IMR-90 (cell line): Measurements from ENCODE around the gene KRTAP5-1. TPM values are rescaled to one million over a fixed set of nuclear protein-coding genes. Genes with fewer than 3 reads are reported as not detected.

Experiments
- ATAC-seq: fragments of 200-7000 bp; cut with Tn5 transposase; 2 replicates; pipeline ENCODE4 v1.9.1; 2020; ENCODE audit warnings: low read depth, mild to moderate bottlenecking, moderate library complexity
- BruUV-seq: library from RNA; stranded (reverse); fragments of 400-500 nt; replicated peaks from 2 replicates; lab custom pipeline; 2021; lab: Mats Ljungman, UMichigan
- CTCF ChIA-PET: fragments of 300-600 bp; formaldehyde crosslinking; extraction: SDS; loops from one replicate; lab custom pipeline; 2021; ENCODE audit warnings: antibody characterized with exemption; lab: Yijun Ruan, JAX
- POLR2A ChIA-PET: fragments of 300-600 bp; sonication (Branson Sonifier 250); formaldehyde crosslinking; loops from one replicate; lab custom pipeline; 2022; ENCODE audit warnings: antibody characterized with exemption; ENCODE audit not compliant: unreplicated experiment; lab: Charles Lee
- DNase-seq: peaks from one replicate; pipeline ENCODE4 v3.0.0; 2013
- H2AFZ ChIP-seq: replicated peaks from 2 replicates; pipeline ENCODE3; 2013; ENCODE audit warnings: low read length, mild to moderate bottlenecking; ENCODE audit not compliant: poor library complexity
- H2AK5ac ChIP-seq: 2 replicates; pipeline ENCODE4 v1.6.1; 2013; ENCODE audit warnings: low read depth, low read length, inconsistent platforms
- H2AK9ac ChIP-seq: replicated peaks from 2 replicates; pipeline ENCODE3; 2013; ENCODE audit warnings: mild to moderate bottlenecking, low read depth, low read length, moderate library complexity; ENCODE audit not compliant: poor library complexity
- H2BK120ac ChIP-seq: 2 replicates; pipeline ENCODE4 v1.6.1; 2013; ENCODE audit warnings: low read depth, low read length, inconsistent platforms
- H2BK15ac ChIP-seq: 3 replicates; pipeline ENCODE4 v1.6.1; 2013; ENCODE audit warnings: low read depth, low read length, inconsistent platforms
- H2BK20ac ChIP-seq: 2 replicates; pipeline ENCODE4 v1.6.1; 2013; ENCODE audit warnings: low read depth, mild to moderate bottlenecking, inconsistent platforms, low read length, moderate library complexity
- H2BK5ac ChIP-seq: 2 replicates; pipeline ENCODE4 v1.6.1; 2013; ENCODE audit warnings: mild to moderate bottlenecking, low read depth, low read length, inconsistent platforms; ENCODE audit not compliant: poor library complexity, severe bottlenecking
- H3K14ac ChIP-seq: replicated peaks from 2 replicates; pipeline ENCODE4 v1.6.1; 2013; ENCODE audit warnings: low read depth, low read length, inconsistent platforms
- H3K18ac ChIP-seq: 2 replicates; pipeline ENCODE4 v1.6.1; 2013; ENCODE audit warnings: low read depth, low read length, control low read depth
- H3K23ac ChIP-seq: 2 replicates; pipeline ENCODE4 v1.6.1; 2013; ENCODE audit warnings: low read depth, low read length, inconsistent platforms
- H3K27ac ChIP-seq: 2 replicates; pipeline ENCODE4 v1.5.1; 2013; ENCODE audit warnings: mild to moderate bottlenecking, control low read depth, low read length; ENCODE audit not compliant: insufficient read depth
- H3K27me3 ChIP-seq: 2 replicates; pipeline ENCODE4 v1.6.1; 2013; ENCODE audit warnings: low read length; ENCODE audit not compliant: control insufficient read depth, insufficient read depth
- H3K36me3 ChIP-seq: 2 replicates; pipeline ENCODE4 v1.6.1; 2013; ENCODE audit warnings: low read length, mixed read lengths; ENCODE audit not compliant: control insufficient read depth, insufficient read depth
- H3K4ac ChIP-seq: 2 replicates; pipeline ENCODE4 v1.6.1; 2013; ENCODE audit warnings: low read depth, low read length, inconsistent platforms
- H3K4me1 ChIP-seq: 2 replicates; pipeline ENCODE4 v1.6.1; 2013; ENCODE audit warnings: low read length, mixed read lengths; ENCODE audit not compliant: control insufficient read depth, insufficient read depth
- H3K4me2 ChIP-seq: 2 replicates; pipeline ENCODE4 v1.6.1; 2013; ENCODE audit warnings: low read depth, mild to moderate bottlenecking, control low read depth, low read length, moderate library complexity
- H3K4me3 ChIP-seq: 2 replicates; pipeline ENCODE4 v1.5.1; 2013; ENCODE audit warnings: low read depth, mild to moderate bottlenecking, control low read depth, low read length, moderate library complexity; ENCODE audit not compliant: insufficient read depth
- H3K56ac ChIP-seq: 2 replicates; pipeline ENCODE4 v1.6.1; 2013; ENCODE audit warnings: low read length, inconsistent platforms; ENCODE audit not compliant: insufficient read depth; ENCODE audit errors: extremely low read depth
- H3K79me1 ChIP-seq, 2 experiments: 2 replicates each; pipeline ENCODE4 v1.6.1; 2013; ENCODE audit warnings: low read length in 2 of 2, inconsistent platforms in 1 of 2, low read depth in 1 of 2
- H3K9ac ChIP-seq: 2 replicates; pipeline ENCODE4 v1.6.1; 2013; ENCODE audit warnings: low read depth, low read length, control low read depth
- H3K9me1 ChIP-seq: 2 replicates; pipeline ENCODE4 v1.6.1; 2013; ENCODE audit warnings: low read length, inconsistent platforms; ENCODE audit not compliant: insufficient read depth
- H3K9me3 ChIP-seq: 2 replicates; pipeline ENCODE4 v1.6.1; 2013; ENCODE audit warnings: low read length; ENCODE audit not compliant: control insufficient read depth, insufficient read depth
- H4K20me1 ChIP-seq: 2 replicates; pipeline ENCODE4 v1.6.1; 2013; ENCODE audit warnings: low read length, inconsistent platforms; ENCODE audit not compliant: insufficient read depth
- H4K5ac ChIP-seq: 2 replicates; pipeline ENCODE4 v1.6.1; 2013; ENCODE audit warnings: mild to moderate bottlenecking, low read depth, low read length, control low read depth
- H4K8ac ChIP-seq, 2 experiments: 2 replicates each; pipeline ENCODE4 v1.6.1; 2013; ENCODE audit warnings: low read depth in 2 of 2, low read length in 2 of 2, control low read depth in 1 of 2, inconsistent platforms in 1 of 2
- H4K91ac ChIP-seq: 2 replicates; pipeline ENCODE4 v1.6.1; 2013; ENCODE audit warnings: low read depth, low read length, inconsistent platforms; ENCODE audit not compliant: insufficient read depth
- BHLHE40 ChIP-seq: fragments of 150-350 bp; IDR thresholded peaks from 2 replicates; pipeline ENCODE4 v1.6.1; 2016; ENCODE audit warnings: mild to moderate bottlenecking, low read depth, low read length
- CEBPB ChIP-seq: IDR thresholded peaks from 2 replicates; pipeline ENCODE4 v1.6.1; 2012; ENCODE audit warnings: low read depth, low read length, improper control_type of control experiment
- CHD1 ChIP-seq: IDR thresholded peaks from 2 replicates; pipeline ENCODE4 v1.6.1; 2012; ENCODE audit warnings: low read depth, low read length, improper control_type of control experiment
- CTCF ChIP-seq: conservative IDR thresholded peaks from 2 replicates; pipeline ENCODE4 v1.5.1; 2012; ENCODE audit warnings: mild to moderate bottlenecking, low read depth, low read length, improper control_type of control experiment
- ELK1 ChIP-seq: fragments of 150-350 bp; IDR thresholded peaks from 2 replicates; pipeline ENCODE4 v1.6.1; 2016; ENCODE audit warnings: low read depth, mild to moderate bottlenecking, low read length, moderate library complexity, borderline replicate concordance
- FOS ChIP-seq: fragments of 150-350 bp; IDR thresholded peaks from 2 replicates; pipeline ENCODE4 v1.6.1; 2016; ENCODE audit warnings: low read depth, low read length
- MAFK ChIP-seq: IDR thresholded peaks from 2 replicates; pipeline ENCODE4 v1.6.1; 2012; ENCODE audit warnings: low read depth, low read length, improper control_type of control experiment
- MAZ ChIP-seq: IDR thresholded peaks from 2 replicates; pipeline ENCODE4 v1.6.1; 2012; ENCODE audit warnings: low read depth, mild to moderate bottlenecking, low read length, improper control_type of control experiment, moderate library complexity, borderline replicate concordance
- MXI1 ChIP-seq: IDR thresholded peaks from 2 replicates; pipeline ENCODE4 v1.6.1; 2012; ENCODE audit warnings: low read depth, mild to moderate bottlenecking, low read length, moderate library complexity, borderline replicate concordance
- NFE2L2 ChIP-seq: fragments of 150-350 bp; IDR thresholded peaks from 2 replicates; pipeline ENCODE4 v1.6.1; 2016; ENCODE audit warnings: low read depth, mild to moderate bottlenecking, low read length
- POLR2A ChIP-seq: IDR thresholded peaks from 2 replicates; pipeline ENCODE4 v1.6.1; 2012; ENCODE audit warnings: mild to moderate bottlenecking, low read depth, low read length
- RAD21 ChIP-seq: IDR thresholded peaks from 2 replicates; pipeline ENCODE4 v1.6.1; 2012; ENCODE audit warnings: low read length, improper control_type of control experiment
- RCOR1 ChIP-seq: IDR thresholded peaks from 2 replicates; pipeline ENCODE4 v1.6.1; 2012; ENCODE audit warnings: mild to moderate bottlenecking, low read length, improper control_type of control experiment; ENCODE audit not compliant: insufficient replicate concordance
- RFX5 ChIP-seq: IDR thresholded peaks from 2 replicates; pipeline ENCODE4 v1.8.0; 2012; ENCODE audit warnings: low read depth, mild to moderate bottlenecking, low read length, moderate library complexity
- SMC3 ChIP-seq: fragments of 150-350 bp; IDR thresholded peaks from 2 replicates; pipeline ENCODE4 v1.6.1; 2016; ENCODE audit warnings: low read depth, mild to moderate bottlenecking, antibody characterized with exemption, low read length, moderate library complexity
- USF2 ChIP-seq: fragments of 150-350 bp; IDR thresholded peaks from 2 replicates; pipeline ENCODE4 v1.6.1; 2017; ENCODE audit warnings: mild to moderate bottlenecking, antibody characterized with exemption, low read length, low read depth
- WGBS, 2 experiments: methylation state at CpG; one replicate each; pipeline versions ENCODE4 v1.1.5 to v1.1.7; 2013; ENCODE audit warnings: missing lambda C conversion rate in 2 of 2; ENCODE audit not compliant: insufficient read length in 1 of 2; ENCODE audit errors: extremely low coverage in 2 of 2; 5-methylcytosine and 5-hydroxymethylcytosine counted together
- dilution Hi-C: fragments of 300-500 bp; cut with HindIII; formaldehyde crosslinking; loops from one replicate; pipeline ENCODE4 v1.14.3; 2018; ENCODE audit warnings: low sequenced_read_pairs; ENCODE audit not compliant: unreplicated experiment
- in situ Hi-C: fragments of 300-500 bp; cut with MboI; formaldehyde crosslinking; loops from 3 replicates; pipeline ENCODE4 v1.14.3; 2019; ENCODE audit warnings: low sequenced_read_pairs, inconsistent platforms, mixed read lengths
- intact Hi-C: fragments of 100-400 bp; cut with micrococcal nuclease; formaldehyde crosslinking; loops from 2 replicates; pipeline ENCODE4 v1.10.0; 2022
- polyA plus RNA-seq, 3 experiments: library from polyadenylated mRNA; depleted of rRNA; stranded (reverse); fragments of >200 nt; gene quantifications; 2 replicates each; pipeline ENCODE4 v1.2.3, GENCODE V29; 2012; ENCODE audit warnings: low replicate concordance in 1 of 3
- total RNA-seq: library from RNA; depleted of rRNA; stranded (reverse); fragments of >200 nt; gene quantifications from 2 replicates; pipeline ENCODE4 v1.2.3, GENCODE V29; 2012

Gene KRTAP5-1
- total and polyA plus RNA-seq, 2 of the 4 experiments (the other 2 are of a cell fraction), result not detected

DNA sequence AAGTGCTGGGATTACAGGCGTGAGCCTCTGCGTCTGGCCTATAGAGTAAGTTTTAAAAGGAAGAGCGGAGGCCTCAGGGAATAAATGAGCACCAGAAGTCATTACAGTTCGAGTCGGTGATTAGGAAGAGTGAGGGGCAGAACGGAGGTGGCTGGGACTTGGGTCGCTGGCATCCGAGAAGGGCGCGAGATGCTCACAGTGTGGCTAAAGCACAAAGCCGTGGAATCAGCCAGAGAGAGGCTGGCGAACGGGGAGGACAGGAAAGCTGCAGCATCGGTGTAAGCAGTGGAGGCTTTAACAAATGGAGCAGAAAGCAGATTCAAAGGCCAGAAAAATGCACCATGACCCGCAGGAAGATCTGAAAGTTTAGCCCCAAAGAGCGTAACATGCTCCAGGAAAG is 39.5 kb upstream of the KRTAP5-1 start:
- dilution Hi-C loops, result no loop called here
- no peak overlapping the region for H3K18ac ChIP-seq
- no peak for TF ChIP-seq RAD21
- no peak for TF ChIP-seq USF2
- TF ChIP-seq SMC3, result no peak
- no peak for TF ChIP-seq CHD1
- no peak for TF ChIP-seq NFE2L2
- no peak for TF ChIP-seq CEBPB
- no peak for TF ChIP-seq BHLHE40
- TF ChIP-seq ELK1, result no peak
- no peak for TF ChIP-seq MXI1
- no peak for TF ChIP-seq FOS
- no peak for TF ChIP-seq RFX5
- TF ChIP-seq RCOR1, result no peak
- no peak for TF ChIP-seq MAZ
- TF ChIP-seq MAFK, result no peak
- no peak for TF ChIP-seq CTCF
- TF ChIP-seq POLR2A, result no peak

More for the DNA sequence above, 39.5 kb upstream of the KRTAP5-1 start:
- Histone ChIP-seq H2BK120ac (no peak overlapping the region), H3K4me1 (no peaks in the 10 kb centered on the region), H3K9me3 (no peaks in the 10 kb centered on the region), H3K14ac (no peak overlapping the region), H3K9ac (no peak overlapping the region), H3K27ac (no peak overlapping the region), H3K4me2 (no peak overlapping the region), H3K4me3 (no peak overlapping the region), H4K8ac (no peak overlapping the region), H2BK5ac (no peak overlapping the region), H4K91ac (no peak overlapping the region), H2AK9ac (no peak overlapping the region), H3K4ac (no peak overlapping the region), H2AK5ac (no peak overlapping the region), H4K20me1 (no peaks in the 10 kb centered on the region), H2BK15ac (no peak overlapping the region), H2AFZ (no peak overlapping the region), H3K56ac (no peak overlapping the region), H2BK20ac (no peak overlapping the region), H3K27me3 (peaks cover 47% of the 10 kb centered on the region), H3K9me1 (no peaks in the 10 kb centered on the region), H3K79me1 (no peaks in the 10 kb centered on the region), H3K36me3 (no peaks in the 10 kb centered on the region), H3K23ac (no peak overlapping the region), H4K5ac (no peak overlapping the region)
- in situ Hi-C loops (no loop called here), intact Hi-C loops (no loop called here)
- ChIA-PET CTCF (no interaction called here), POLR2A (no interaction called here)
- 63% methylated on average over 16 of the region's 16 CpGs; no CpG with 5 or more reads in 1 of the 2 experiments for WGBS, 2 experiments
- BruUV-seq, result no TSS peak
- DNase-seq, result no peak
- ATAC-seq, result no peak
